ENCODE data around the gene MALT1.

The MALT1 gene

DNA sequence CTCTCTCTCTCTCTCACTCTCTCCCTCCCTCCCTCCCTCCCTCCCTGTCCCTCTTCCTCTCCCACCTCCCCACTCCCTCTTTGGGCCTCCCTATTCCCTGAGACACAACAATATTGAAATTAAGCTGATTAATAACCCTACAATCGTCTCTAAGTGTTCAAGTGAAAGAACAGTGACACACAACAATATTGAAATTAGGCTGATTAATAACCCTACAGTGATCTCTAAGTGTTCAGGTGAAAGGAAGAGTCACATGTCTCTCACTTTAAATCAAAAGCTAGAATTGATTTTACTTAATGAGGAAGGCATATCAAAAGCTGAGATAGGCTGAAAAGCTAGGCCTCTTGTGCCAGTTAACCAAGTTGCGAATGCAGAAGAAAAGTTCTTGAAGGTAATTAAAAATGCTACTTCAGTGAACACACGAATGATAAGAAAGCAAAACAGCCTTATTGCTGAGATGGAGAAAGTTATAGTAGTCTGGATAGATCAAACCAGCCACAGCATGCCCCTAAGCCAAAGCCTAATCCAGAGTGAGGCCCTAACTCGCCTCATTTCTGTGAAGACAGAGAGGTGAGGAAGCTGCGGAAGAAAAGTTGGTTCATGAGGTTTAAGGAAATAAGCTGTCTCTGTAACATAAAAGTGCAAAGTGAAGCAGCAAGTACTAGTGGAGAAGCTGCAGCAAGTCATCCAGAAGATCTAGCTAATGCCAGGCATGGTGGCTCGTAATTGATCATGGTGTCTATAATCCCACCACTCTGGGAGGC is 21.3 kb downstream of the MALT1 start:
- no peak for DNase-seq

GRCh38 chr18:58694221-58694620 is 23.0 kb downstream of the MALT1 start:
- no peak for DNase-seq

- DNase-seq: no peak
Observed at GRCh38 chr18:58694720-58695468, 23.6 kb downstream of the MALT1 start.

GRCh38 chr18:58695772-58696171 is 24.5 kb downstream of the MALT1 start:
- no peak for DNase-seq

GRCh38 chr18:58697146-58697545 is 25.9 kb downstream of the MALT1 start:
- no peak for DNase-seq

GRCh38 chr18:58698701-58699193 is 27.5 kb downstream of the MALT1 start:
- no peak for DNase-seq

GRCh38 chr18:58699551-58699950 is 28.3 kb downstream of the MALT1 start:
- DNase-seq: no peak

- DNase-seq: no peak
Observed at GRCh38 chr18:58700209-58700608, 28.9 kb downstream of the MALT1 start.

- no peak for DNase-seq
Observed at GRCh38 chr18:58712930-58713329, 41.7 kb downstream of the MALT1 start.

DNA sequence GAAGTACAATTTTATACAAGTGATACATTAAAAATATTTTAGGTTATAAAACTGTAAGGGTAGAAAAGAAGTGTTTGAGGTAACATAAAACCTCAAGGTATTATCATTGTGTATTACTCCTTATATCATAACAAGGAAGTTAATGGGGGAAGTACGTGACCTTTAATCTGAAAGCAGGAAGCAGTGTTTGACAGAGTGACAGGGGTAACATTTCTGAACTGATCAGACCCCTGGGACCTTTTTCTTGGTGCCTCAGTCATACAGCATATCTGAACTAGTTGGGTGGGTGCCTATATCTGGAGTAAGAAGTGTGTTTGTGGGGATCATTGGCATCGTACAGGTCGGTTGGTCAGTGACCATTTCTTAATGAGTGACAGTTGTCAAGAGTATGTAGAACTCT is 43.0 kb downstream of the MALT1 start:
- no peak for DNase-seq

DNA sequence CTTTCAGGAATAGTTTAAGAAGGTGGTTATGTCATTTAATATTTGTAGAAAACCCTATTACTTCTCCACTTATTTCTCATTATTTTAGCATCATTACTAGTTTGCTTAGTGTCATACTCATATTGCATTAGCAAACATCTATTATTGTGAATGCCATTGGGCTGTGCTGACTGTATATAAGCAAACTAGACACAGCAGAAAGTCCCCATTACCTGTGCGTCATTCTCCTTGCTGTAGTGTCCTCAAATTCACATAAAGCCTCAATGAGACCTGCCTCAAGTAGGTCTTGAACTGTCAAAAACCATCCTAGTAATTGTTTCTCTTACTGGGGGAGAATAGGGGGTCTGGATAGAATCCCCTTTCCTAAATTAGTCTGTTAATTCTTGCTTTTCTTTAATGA is 43.6 kb downstream of the MALT1 start:
- DNase-seq: no peak

- no peak for DNase-seq
Observed at GRCh38 chr18:58715540-58715939, 44.3 kb downstream of the MALT1 start.

GRCh38 chr18:58716060-58716756 is 44.9 kb downstream of the MALT1 start:
- no peak for DNase-seq

- DNase-seq: peak; percentile 7
Observed at GRCh38 chr18:58721566-58722239, 50.4 kb downstream of the MALT1 start.

DNA sequence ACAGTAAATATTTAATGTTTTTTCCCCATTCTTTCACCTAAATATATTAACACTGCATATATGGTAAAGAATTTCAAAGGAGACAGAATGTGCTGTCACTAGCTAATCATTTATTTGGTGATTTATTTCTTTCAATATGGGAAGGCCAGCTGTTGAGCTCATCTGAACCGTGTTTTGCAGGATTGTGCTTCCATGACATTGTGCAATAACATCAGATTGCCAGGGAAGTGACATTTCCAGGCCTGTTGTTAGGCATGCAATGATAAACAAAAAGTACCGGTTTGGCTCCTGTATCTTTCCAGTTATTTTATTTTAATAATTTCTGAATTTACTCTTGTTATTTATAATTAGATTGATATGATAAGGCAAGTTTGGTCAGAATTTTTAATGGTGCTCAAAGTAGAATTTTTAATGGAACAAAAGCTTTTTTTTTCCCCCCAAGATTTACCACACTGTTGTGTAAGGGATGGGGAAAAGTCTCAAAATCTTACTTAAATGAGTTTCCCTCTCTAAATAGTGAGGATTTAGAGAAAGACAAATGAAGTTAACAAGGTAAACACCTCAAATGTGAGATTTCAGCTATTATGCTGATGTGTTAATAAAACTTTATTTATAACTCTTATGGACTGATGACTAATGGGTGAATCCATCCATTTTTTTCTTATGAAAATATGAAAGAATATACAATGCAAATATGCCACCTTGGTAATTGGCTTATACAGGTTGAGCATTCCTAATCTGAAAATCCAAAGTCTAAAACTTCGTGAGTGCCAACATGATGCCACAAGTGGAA is 52.7 kb downstream of the MALT1 start:
- no peak for DNase-seq

- DNase-seq: no peak
Observed at GRCh38 chr18:58726671-58727070, 55.4 kb downstream of the MALT1 start.

GRCh38 chr18:58727776-58728500 is 56.7 kb downstream of the MALT1 start:
- peak; percentile 8 for DNase-seq

DNA sequence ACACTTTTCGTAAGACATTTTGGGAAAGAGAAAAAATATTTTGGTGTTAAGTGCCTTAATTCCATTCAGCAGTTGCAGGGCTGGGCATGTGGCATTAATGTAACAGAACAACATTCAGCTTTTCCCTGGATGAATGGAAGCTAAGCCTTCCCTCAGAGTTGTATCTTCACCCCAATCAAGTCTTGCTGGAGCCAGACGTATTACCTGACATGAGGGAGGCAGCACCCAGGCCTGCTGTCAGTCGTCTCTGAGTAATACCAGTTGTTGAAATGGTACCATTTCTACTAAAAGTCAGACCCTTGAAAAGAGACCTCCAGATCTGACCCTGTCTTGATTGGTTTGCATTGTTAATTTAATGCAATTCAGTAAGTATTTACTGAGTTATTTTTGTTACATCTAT is 57.5 kb downstream of the MALT1 start:
- no peak for DNase-seq

GRCh38 chr18:58730618-58731017 is 59.4 kb downstream of the MALT1 start:
- no peak for DNase-seq

DNA sequence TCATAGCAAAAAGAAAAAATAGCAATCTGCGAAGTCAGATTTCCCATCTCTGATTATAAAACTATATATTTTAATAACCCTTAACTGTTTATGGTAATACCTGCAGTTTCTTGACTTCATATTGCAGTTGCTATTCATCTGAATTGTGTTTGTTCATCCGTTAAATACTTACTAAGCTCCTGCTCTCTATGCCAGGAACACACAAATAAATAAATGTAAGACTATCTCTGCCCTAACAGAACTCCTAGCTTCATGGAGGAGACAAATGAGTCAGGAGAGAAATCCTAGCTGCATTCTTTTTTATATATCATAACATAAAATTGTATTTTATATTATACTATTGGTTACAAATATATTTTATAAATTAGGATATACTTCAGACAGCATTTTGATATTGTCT is 61.2 kb downstream of the MALT1 start:
- DNase-seq: no peak

GRCh38 chr18:58733866-58734265 is 62.6 kb downstream of the MALT1 start:
- no peak for DNase-seq

GRCh38 chr18:58738322-58738721 is 67.1 kb downstream of the MALT1 start:
- no peak for DNase-seq
